Measurements from ENCODE around the gene GPR101. TPM values are rescaled to one million over a fixed set of nuclear protein-coding genes. Genes with fewer than 3 reads are reported as not detected.

GPR101 gene
- total RNA-seq, 3 donors from 2014 or later (not counting 1 experiment from before 2014, with no cell fraction given): 0.23 to 0.33 TPM; not detected in 1

- Mint-ChIP-seq H3K9me3 (no peaks in the 10 kb centered on the region), H3K36me3 (no peaks in the 10 kb centered on the region), H3K4me3 (no peak overlapping the region), H3K27me3 (ENCODE audit: low read depth in 2 of 2) (peaks cover 0 to 16% of the 10 kb centered on the region in 2 donors), H3K4me1 (no peaks in the 10 kb centered on the region), H3K27ac (no peak overlapping the region)
- Histone ChIP-seq H3K9me3 (ENCODE audit: control insufficient read depth, insufficient read depth, low read length) (no peaks in the 10 kb centered on the region), H3K4me1 (ENCODE audit: control insufficient read depth, insufficient read depth, low read length) (no peaks in the 10 kb centered on the region), H3K36me3 (ENCODE audit: control insufficient read depth, insufficient read depth, low read length) (no peaks in the 10 kb centered on the region), H3K27ac (ENCODE audit: low read length) (no peak overlapping the region), H3K27me3 (ENCODE audit: control insufficient read depth, insufficient read depth, low read length) (no peaks in the 10 kb centered on the region), H3K4me3 (ENCODE audit: low read length) (no peak overlapping the region)
- no peak for DNase-seq
- ATAC-seq: no peak
- TF ChIP-seq CTCF (IDR thresholded peaks at IDR 0.05): no peak
- intact Hi-C loops (cut with micrococcal nuclease): no loop called here
- WGBS (ENCODE audit: insufficient coverage): 73% methylated on average over 2 of the region's 2 CpGs
These were observed 37.8 kb upstream of the GPR101 start for GRCh38 chrX:137071596-137071995.

DNA sequence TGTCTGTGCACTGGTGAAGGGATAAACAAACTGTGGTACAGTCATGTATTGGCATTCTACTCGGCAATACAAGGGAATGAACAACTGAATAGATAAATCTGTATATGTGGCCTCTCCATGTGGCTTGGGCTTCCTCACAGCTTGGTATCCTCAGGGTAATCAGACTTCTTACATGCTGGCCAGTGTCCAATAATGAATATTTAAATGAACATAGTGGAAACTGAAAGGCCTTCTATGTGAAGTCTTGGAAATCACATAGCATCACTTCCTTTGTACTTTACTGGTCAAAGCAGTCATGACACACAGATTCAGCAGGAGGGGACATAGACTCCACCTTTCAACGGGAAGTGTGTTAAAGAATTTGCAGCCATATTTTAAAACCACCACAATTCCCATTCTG lies 33.4 kb upstream of the GPR101 start:
- H3K27ac ChIP-seq (ENCODE audit: low read length): no peak overlapping the region
- DNase-seq (no peak), ATAC-seq (no peak)
- H3K4me3 ChIP-seq (ENCODE audit: low read length): no peak overlapping the region
- Mint-ChIP-seq H3K4me1 (no peaks in the 10 kb centered on the region), H3K4me3 (no peak overlapping the region), H3K27ac (no peak overlapping the region), H3K9me3 (no peaks in the 10 kb centered on the region), H3K27me3 (ENCODE audit: low read depth in 2 of 2) (peaks cover 12 to 25% of the 10 kb centered on the region in 2 donors), H3K36me3 (no peaks in the 10 kb centered on the region)
- H3K36me3 ChIP-seq (ENCODE audit: control insufficient read depth, insufficient read depth, low read length): no peaks in the 10 kb centered on the region
- 71% methylated on average over 1 of the region's 2 CpGs for WGBS (ENCODE audit: insufficient coverage)
- no peaks in the 10 kb centered on the region for H3K27me3 ChIP-seq (ENCODE audit: control insufficient read depth, insufficient read depth, low read length)
- intact Hi-C loops (cut with micrococcal nuclease): no loop called here
- no peaks in the 10 kb centered on the region for H3K4me1 ChIP-seq (ENCODE audit: control insufficient read depth, insufficient read depth, low read length)
- no peak for TF ChIP-seq CTCF (IDR thresholded peaks at IDR 0.05)
- no peaks in the 10 kb centered on the region for H3K9me3 ChIP-seq (ENCODE audit: control insufficient read depth, insufficient read depth, low read length)

GRCh38 chrX:137062915-137063617 lies 29.3 kb upstream of the GPR101 start:
- Histone ChIP-seq H3K9me3 (ENCODE audit: control insufficient read depth, insufficient read depth, low read length) (no peaks in the 10 kb centered on the region), H3K27ac (ENCODE audit: low read length) (no peak overlapping the region), H3K27me3 (ENCODE audit: control insufficient read depth, insufficient read depth, low read length) (no peaks in the 10 kb centered on the region), H3K4me3 (ENCODE audit: low read length) (no peak overlapping the region), H3K36me3 (ENCODE audit: control insufficient read depth, insufficient read depth, low read length) (no peaks in the 10 kb centered on the region), H3K4me1 (ENCODE audit: control insufficient read depth, insufficient read depth, low read length) (no peaks in the 10 kb centered on the region)
- peaks cover 12 to 36% of the 10 kb centered on the region in 2 donors for H3K27me3 Mint-ChIP-seq (ENCODE audit: low read depth in 2 of 2)
- H3K27ac Mint-ChIP-seq: no peak overlapping the region
- TF ChIP-seq CTCF (IDR thresholded peaks at IDR 0.05): no peak
- H3K4me3 Mint-ChIP-seq: no peak overlapping the region
- ATAC-seq: no peak
- no peaks in the 10 kb centered on the region for H3K4me1 Mint-ChIP-seq
- no peaks in the 10 kb centered on the region for H3K9me3 Mint-ChIP-seq
- WGBS (ENCODE audit: insufficient coverage): no CpG with 5 or more reads among the region's 4 CpGs
- intact Hi-C loops (cut with micrococcal nuclease): no loop called here
- no peaks in the 10 kb centered on the region for H3K36me3 Mint-ChIP-seq
- DNase-seq: no peak

Data from natural killer cell (primary cell).